Erythroblast (primary cell): ENCODE data around the gene PRLR.

ENCODE experiments used
- GATA1 ChIP-seq: IDR thresholded peaks from 2 replicates; pipeline ENCODE4 v1.6.1; 2011; ENCODE audit warnings: low read depth, mild to moderate bottlenecking, control low read depth, low read length, moderate library complexity
- POLR2A ChIP-seq: IDR thresholded peaks from 2 replicates; pipeline ENCODE4 v1.6.1; 2011; ENCODE audit warnings: mild to moderate bottlenecking, low read length

DNA sequence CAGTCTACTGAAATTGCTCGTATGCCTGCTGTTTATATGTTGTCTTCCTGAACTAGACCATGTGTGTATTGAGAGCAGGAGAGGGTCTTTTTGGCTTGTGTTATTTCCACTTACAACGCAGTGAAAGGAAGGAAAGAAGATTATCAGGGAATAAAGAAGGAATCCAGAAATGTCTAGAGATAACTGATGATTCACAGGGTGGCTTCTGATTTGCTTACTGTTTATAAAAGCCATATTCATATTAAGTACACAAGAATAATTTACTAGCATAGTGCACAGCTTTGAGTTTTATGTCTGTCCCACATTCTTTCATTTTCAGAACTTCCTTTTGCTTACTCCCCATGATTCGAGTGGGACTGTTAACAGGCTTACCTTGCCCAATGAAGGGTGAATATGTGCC is 72.1 kb downstream of the PRLR start:
- TF ChIP-seq GATA1 (no peak), POLR2A (no peak)
